22Rv1 (cell line): ENCODE data around the gene WWOX.
A peak's percentile ranks its signal among the peaks of the same experiment; 100 is the strongest.

Experiments
- H3K27ac ChIP-seq: fragments of 450-650 bp; 2 replicates; pipeline ENCODE4 v1.5.1; 2017
- CTCF ChIP-seq: fragments of 450-650 bp; IDR thresholded peaks from 2 replicates; pipeline ENCODE4 v1.5.1; 2017; ENCODE audit warnings: mild to moderate bottlenecking
- ZFX ChIP-seq: fragments of 450-650 bp; IDR thresholded peaks from 2 replicates; pipeline ENCODE4 v1.6.1; 2017; ENCODE audit warnings: antibody characterized with exemption, borderline replicate concordance

WWOX gene

GRCh38 chr16:78179666-78180065 is 80.2 kb downstream of the WWOX start:
- TF ChIP-seq CTCF = no peak
- TF ChIP-seq ZFX = no peak
- H3K27ac ChIP-seq = no peak overlapping the region

GRCh38 chr16:78180349-78180748 is 80.9 kb downstream of the WWOX start:
- no peak overlapping the region for H3K27ac ChIP-seq
- TF ChIP-seq CTCF (no peak), ZFX (no peak)

- H3K27ac ChIP-seq = 0 out of 2 replicates have a peak overlapping the region, but pooled peaks have one; percentile 13
- TF ChIP-seq ZFX (no peak), CTCF (no peak)
Observed at GRCh38 chr16:78183437-78184237, 84.2 kb downstream of the WWOX start.

- 0 out of 2 replicates have a peak overlapping the region, but pooled peaks have one; percentile 13 for H3K27ac ChIP-seq
- TF ChIP-seq ZFX = no peak
- TF ChIP-seq CTCF = no peak
Observed at GRCh38 chr16:78184238-78185183, 85.1 kb downstream of the WWOX start.

GRCh38 chr16:78189121-78189520 is 89.7 kb downstream of the WWOX start:
- no peak for TF ChIP-seq CTCF
- no peak for TF ChIP-seq ZFX

GRCh38 chr16:78192734-78193488 is 93.5 kb downstream of the WWOX start:
- no peak overlapping the region for H3K27ac ChIP-seq
- TF ChIP-seq ZFX = no peak
- no peak for TF ChIP-seq CTCF

More at GRCh38 chr16:78189121-78189520, 89.7 kb downstream of the WWOX start:
- no peak overlapping the region for H3K27ac ChIP-seq
